Liver (tissue), 3 donors: ENCODE results near the gene ELAVL1.

Experiments
- CTCF ChIP-seq: fragments of 150-350 bp; IDR thresholded peaks from 2 replicates; pipeline ENCODE4 v1.5.1; 2017; ENCODE audit warnings: improper control_type of control experiment, low read depth, low read length; ENCODE audit not compliant: missing input control
- EGR1 ChIP-seq, 2 donors: IDR thresholded peaks; 2 replicates each; pipeline ENCODE4 v1.6.1; 2016 to 2018; ENCODE audit warnings: antibody characterized with exemption in 2 of 2, low read depth in 2 of 2
- FOXA1 ChIP-seq: IDR thresholded peaks from 2 replicates; pipeline ENCODE4 v1.6.1; 2016; ENCODE audit warnings: antibody characterized with exemption
- FOXA2 ChIP-seq: IDR thresholded peaks from 2 replicates; pipeline ENCODE4 v1.6.1; 2016; ENCODE audit warnings: antibody characterized with exemption
- GABPA ChIP-seq, 2 donors: IDR thresholded peaks in 1 of 2; conservative IDR thresholded peaks in 1 of 2; 2 replicates each; pipeline ENCODE4 v1.6.1; 2016; ENCODE audit warnings: antibody characterized with exemption in 2 of 2, mild to moderate bottlenecking in 1 of 2, moderate library complexity in 1 of 2
- JUND ChIP-seq, 2 donors: IDR thresholded peaks; 2 replicates each; pipeline ENCODE4 v1.6.1; 2016; ENCODE audit warnings: antibody characterized with exemption in 2 of 2
- MAX ChIP-seq: IDR thresholded peaks from 2 replicates; pipeline ENCODE4 v1.6.1; 2016; ENCODE audit warnings: antibody characterized with exemption
- NR2F2 ChIP-seq: IDR thresholded peaks from 2 replicates; pipeline ENCODE4 v1.6.1; 2016; ENCODE audit warnings: antibody characterized with exemption
- REST ChIP-seq: IDR thresholded peaks from 2 replicates; pipeline ENCODE4 v1.6.1; 2016; ENCODE audit warnings: antibody characterized with exemption, mild to moderate bottlenecking
- RXRA ChIP-seq, 2 donors: IDR thresholded peaks; 2 replicates each; pipeline ENCODE4 v1.6.1; 2017 to 2018; ENCODE audit warnings: antibody characterized with exemption in 2 of 2, mild to moderate bottlenecking in 1 of 2
- SP1 ChIP-seq: IDR thresholded peaks from 2 replicates; pipeline ENCODE4 v1.6.1; 2018; ENCODE audit warnings: antibody characterized with exemption, mild to moderate bottlenecking
- TAF1 ChIP-seq: conservative IDR thresholded peaks from 2 replicates; pipeline ENCODE4 v1.6.1; 2016; ENCODE audit warnings: antibody characterized with exemption, mild to moderate bottlenecking
- YY1 ChIP-seq: IDR thresholded peaks from 2 replicates; pipeline ENCODE4 v1.6.1; 2016; ENCODE audit warnings: antibody characterized with exemption, mild to moderate bottlenecking
- donor health status: healthy.
- donor health status: healthy.

- TF ChIP-seq CTCF (no peak), REST (no peak), TAF1 (no peak), MAX (no peak), NR2F2 (no peak), RXRA (IDR thresholded peaks at IDR 0.05) (no peak), FOXA1 (no peak), JUND (IDR thresholded peaks at IDR 0.05) (no peak), YY1 (no peak), GABPA (IDR thresholded peaks at IDR 0.05 in 1 of 2, conservative IDR thresholded peaks at IDR 0.05 in 1 of 2) (no peak), SP1 (no peak), FOXA2 (no peak), EGR1 (IDR thresholded peaks at IDR 0.05; ENCODE audit: low read depth in 2 of 2) (no peak)
Measured at GRCh38 chr19:7913652-7914051, 91.8 kb downstream of the ELAVL1 start.
